Stimulated activated CD4-positive, alpha-beta T cell treated with anti-CD3 and anti-CD28 coated beads, Interleukin-2, amount 100 ng/mL, for 48 hours (primary cell): ENCODE measurements around the gene DCTN4.
"Not testable (repeated sequence)": the region's sequence is repeated elsewhere in the genome, so short reads cannot be mapped to it uniquely, and the experiment has no call there.

Experiments
- DNase-seq, 2 donors: peaks; one replicate each; pipeline ENCODE4 v3.0.0-alpha.2; 2020

DCTN4 gene

DNA sequence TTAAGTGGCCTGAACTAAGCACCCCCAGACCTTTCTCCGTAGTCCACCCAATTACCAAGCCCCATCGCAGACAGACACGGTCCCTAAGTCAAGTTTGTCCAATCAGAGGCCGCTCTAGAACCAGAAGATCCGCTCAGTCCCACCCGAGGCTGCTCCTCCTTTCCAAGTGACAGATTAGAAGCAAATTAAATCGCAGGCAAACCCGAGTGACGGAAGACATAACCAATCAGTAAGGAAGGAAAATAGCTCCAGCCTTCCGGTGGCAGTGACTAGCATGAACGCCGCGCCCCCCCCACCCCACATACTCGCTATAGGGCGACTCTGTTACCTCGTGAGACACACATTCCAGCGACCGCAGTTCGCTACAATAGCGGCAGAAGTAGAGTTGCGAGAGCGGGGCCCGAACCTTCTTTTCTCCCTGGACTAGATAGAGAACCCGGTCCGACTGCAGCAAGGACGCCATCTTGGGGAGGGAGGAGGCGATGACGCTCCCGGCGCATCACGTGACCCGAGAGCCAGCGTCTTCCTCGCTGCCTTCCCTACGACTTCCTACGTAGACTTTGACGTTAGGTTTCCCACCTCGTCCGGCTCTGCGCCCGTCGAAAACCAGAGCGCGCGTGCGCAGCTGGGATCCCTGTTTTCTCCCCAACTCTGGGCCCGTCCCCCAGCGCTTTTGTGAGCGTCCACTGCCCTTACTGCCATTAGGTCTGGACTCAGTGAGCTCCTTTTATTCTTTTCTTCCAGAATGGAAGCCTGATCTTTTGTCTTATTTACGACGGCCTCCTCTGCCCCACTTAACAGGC, at the start of gene DCTN4:
Gene DCTN4 (minus strand): TSS at position 487 of the 803 bp plus-strand sequence. CDS start 24 bp downstream, at position 463.
- peak; percentile 87 to 91 for DNase-seq

DNA sequence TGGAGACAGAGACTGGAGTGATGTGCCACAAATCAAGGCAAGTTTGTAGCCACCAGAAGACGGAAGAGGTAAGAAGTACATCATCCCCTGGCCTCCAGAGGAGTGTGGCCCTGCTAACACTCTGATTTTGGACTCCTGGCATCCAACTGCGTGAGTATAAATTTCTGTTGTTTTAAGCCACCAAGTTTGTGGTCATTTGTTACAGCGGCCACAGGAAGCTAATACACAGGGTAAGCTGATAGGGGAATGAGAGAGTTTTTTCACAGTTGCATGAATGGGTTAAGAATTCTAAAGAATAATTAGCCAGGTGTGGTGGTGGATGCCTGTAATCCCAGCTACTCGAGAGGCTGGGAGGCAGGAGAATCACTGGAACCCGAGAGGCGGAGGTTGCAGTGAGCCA, 45.6 kb upstream of the DCTN4 start:
- no peak for DNase-seq

- no peak for DNase-seq
Observed at GRCh38 chr5:150801117-150801927, 42.5 kb upstream of the DCTN4 start.

GRCh38 chr5:150797384-150797783, 38.6 kb upstream of the DCTN4 start:
- no peak for DNase-seq

GRCh38 chr5:150794927-150795326, 36.1 kb upstream of the DCTN4 start:
- no peak for DNase-seq

- DNase-seq, result not testable (repeated sequence)
Observed at GRCh38 chr5:150793423-150793888, 34.6 kb upstream of the DCTN4 start.

DNA sequence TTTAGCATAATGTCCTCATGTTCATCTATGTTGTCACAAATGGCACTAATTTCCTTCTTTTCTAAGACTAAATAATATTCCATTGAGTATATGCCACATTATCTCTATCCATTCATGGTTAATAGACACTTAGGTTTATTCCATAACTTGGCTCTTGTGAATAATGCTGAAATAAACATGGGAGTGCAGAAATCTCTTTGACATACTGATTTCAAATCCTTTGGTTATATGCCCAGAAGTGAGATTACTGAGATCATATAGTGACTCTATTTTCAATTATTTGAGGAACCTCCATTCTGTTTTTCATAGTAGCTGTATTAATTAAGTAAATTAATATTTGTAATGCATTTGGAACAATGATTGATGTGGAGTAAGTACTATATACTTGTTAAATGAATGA, 32.7 kb upstream of the DCTN4 start:
- DNase-seq, result no peak

- peak; percentile 55 to 59 for DNase-seq
Observed at GRCh38 chr5:150789943-150790611, 31.3 kb upstream of the DCTN4 start.

- no peak for DNase-seq
Observed at GRCh38 chr5:150789450-150789849, 30.6 kb upstream of the DCTN4 start.

DNA sequence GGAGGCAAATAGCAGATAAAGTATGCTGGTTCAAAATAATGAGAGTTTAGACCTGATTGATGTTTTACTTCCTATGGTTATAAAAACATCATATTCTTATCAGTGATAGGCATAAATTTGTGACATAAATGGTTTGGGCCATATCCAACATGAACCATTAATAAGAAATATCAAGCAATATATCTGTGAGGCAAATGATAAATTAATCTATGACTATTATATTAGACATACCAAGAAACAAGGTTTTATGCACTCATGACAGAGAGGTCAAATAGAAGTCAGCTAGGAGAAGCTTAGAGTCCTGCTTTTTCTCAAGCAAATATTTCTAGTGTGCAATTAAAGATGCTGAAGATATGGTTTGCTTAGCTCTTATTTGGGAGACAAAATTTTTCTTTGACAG, 30.2 kb upstream of the DCTN4 start:
- no peak for DNase-seq

DNA sequence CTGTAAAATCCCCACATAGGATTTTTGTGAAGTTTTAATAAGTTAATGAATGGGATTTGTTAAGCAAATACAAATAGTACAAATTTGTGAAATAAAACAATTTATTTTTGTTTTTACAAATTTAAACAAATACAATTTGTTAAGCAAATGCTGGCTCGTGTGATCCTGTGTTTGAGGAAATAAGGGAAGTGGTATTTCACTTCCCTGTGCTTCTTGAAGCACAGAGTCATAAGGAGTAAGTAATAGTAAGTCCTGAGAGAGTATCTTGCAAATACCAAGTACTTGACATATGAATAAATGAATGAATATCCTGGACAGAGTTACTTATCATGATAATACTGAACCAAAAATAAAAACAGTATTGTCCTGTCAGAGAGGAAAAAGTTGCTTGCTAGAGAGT, 28.8 kb upstream of the DCTN4 start:
- DNase-seq, result no peak

DNA sequence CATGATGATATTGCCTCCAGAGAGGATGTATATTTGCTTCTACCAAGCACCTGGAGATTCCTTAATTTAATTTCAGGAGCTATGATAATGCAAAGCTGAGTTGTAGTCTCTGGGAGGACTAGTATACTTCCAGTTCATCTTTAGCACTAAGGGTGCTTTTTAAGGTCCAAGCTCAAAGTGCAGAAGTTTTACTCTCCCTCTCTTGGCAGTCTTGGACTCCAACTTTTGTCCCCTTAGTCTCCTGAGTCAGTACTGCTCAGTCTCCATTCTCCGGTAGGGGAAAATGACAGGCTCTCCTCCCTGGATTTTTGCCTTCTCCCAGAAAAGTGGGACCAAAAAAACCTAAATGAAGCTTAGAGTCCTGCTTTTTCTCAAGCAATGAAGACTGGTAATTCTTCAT, 28.1 kb upstream of the DCTN4 start:
- no peak for DNase-seq

DNA sequence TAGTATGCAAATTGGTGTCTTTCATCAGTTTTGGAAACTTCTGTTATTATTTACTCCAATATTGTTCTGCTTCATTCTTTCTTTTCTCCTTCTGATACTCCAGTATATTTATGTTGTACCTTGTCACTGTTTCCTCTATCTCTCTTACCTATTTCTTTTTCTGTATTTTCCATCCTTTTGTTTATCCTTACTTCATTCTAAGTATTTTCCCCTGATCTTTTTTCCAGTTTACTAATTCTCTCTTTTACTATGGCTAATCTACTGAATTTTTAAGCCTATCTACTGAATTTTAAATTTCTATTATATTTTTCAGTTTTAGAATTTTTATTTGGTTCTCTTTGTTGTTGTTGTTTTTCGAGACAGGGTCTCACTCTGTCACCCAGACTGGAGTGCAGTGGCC, 27.1 kb upstream of the DCTN4 start:
- DNase-seq, result no peak

GRCh38 chr5:150783422-150783928, 24.7 kb upstream of the DCTN4 start:
- DNase-seq, result peak in 1 of 2 donors; percentile 36

DNA sequence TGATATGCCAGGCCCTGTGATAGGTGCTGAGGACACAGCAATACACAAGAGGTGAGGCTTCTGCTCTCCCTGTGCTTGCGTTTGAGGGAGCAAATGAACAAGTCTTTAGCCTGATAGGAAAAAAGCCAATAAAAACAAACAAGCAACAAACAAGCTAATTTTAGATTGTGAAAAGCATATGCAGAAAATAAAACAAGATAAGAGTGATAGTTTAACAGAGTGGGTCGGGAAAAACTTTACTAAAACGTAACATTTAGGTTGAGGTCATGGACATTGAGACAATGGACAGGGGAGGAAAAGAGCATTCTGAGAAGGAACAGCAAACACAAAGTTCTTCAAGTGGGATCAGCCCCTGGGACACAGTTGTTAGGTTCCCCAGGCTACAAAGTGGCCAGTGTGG, 24.0 kb upstream of the DCTN4 start:
- no peak for DNase-seq

- DNase-seq, result no peak
Observed at GRCh38 chr5:150781706-150782614, 23.1 kb upstream of the DCTN4 start.

GRCh38 chr5:150780816-150781221, 22.0 kb upstream of the DCTN4 start:
- DNase-seq, result no peak

DNA sequence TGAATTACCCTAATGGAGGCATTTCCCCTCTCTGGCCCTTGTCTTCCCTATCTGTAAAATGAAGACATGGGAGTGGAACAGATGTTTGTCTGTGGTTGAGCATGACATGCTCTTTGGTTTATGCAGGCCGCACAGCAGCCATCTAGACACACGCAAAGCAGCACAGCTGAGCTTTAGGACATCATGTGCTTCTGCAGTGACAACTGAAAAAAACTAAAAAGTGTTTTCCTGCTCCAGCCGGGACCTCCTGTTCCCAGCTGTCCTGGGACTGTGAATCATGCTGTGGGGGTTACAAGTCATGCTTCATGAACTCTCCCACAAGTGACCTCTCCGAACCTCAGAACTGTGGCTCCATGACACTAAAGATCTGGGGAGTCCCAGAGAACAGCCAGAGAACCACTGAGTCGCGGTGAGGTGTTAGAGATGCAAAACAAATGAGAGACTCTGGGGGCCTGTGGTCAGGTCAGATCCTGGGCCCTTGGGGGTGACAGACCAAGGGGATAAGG, 21.4 kb upstream of the DCTN4 start:
- DNase-seq, result no peak

GRCh38 chr5:150779397-150780186, 20.8 kb upstream of the DCTN4 start:
- no peak for DNase-seq

DNA sequence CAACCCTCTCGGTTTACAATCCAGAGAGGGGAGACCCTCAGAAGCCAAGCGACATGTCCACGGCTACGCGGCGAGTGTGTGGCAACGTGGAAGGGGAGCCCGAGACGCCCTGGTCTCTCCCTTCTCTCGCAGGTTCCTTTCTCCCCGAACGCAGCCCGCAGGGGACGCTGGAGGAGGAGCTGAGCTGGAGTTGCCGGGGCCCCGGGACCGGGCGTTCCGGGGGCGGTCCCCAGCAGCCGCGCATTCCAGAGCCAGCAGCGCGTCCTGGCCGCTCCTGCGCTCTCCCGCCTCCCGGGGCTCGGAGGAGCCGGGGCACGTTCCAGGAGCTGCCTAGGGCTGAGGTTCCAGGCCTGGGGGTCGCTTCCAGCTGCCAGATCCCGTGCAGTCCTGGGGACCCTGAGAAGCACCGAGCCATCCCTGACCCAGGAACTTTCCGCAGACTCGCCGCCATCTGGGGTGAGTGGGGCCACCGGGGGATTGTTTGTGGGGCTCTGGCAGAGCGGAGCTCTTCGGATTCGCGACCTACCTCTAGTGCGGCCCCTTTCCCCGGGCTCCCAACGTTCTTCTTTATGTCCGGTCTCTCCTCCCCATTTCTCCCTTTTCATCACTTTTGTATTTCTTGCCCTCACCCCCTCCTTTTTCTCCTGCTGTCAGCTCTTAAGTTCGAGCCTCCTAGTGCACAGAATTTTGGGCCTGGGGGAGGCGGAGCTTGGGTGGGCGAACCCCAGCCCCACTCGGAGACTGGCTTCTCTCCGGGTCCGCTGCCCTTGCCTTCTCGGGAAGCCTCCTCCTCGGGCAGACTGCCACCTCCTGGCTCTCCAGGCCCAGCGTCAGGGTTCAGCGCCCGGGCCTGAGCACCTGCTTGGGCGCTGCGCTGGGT, 19.9 kb upstream of the DCTN4 start, which contains the start of gene SMIM3:
Gene SMIM3 (plus strand): TSS at position 241 of the 880 bp plus-strand sequence. CDS start 16,684 bp downstream, outside the sequence.
- DNase-seq, result peak; percentile 58 to 67
